Heart left ventricle (tissue), 16 donors: ENCODE data around the gene LTBP4. TPM values are rescaled to one million over a fixed set of nuclear protein-coding genes. Genes with fewer than 3 reads are reported as not detected.

Experiments used
- ATAC-seq, 4 donors: fragments of 200-7000 bp; cut with Tn5 transposase; one replicate each; pipeline ENCODE4 v1.9.1; 2020 to 2022; ENCODE audit warnings: moderate library complexity in 4 of 4, mild to moderate bottlenecking in 3 of 4, moderate number of reproducible peaks in 1 of 4
- DNase-seq, 5 donors: peaks; one replicate each; pipeline ENCODE4 v3.0.0-alpha.2; 2020
- H3K27ac ChIP-seq, 12 donors: fragments of 200-600 bp; sonication (generic) in 4 of 12; one replicate each; pipeline versions ENCODE4 v1.5.0 to v1.8.0; 2016 to 2022; ENCODE audit warnings: mild to moderate bottlenecking in 2 of 12
- H3K27me3 ChIP-seq, 9 donors: fragments of 200-600 bp; sonication (generic) in 2 of 9; one replicate each; pipeline versions ENCODE4 v1.5.1 to v1.8.0; 2016 to 2022; ENCODE audit warnings: mild to moderate bottlenecking in 3 of 9
- H3K36me3 ChIP-seq, 9 donors: fragments of 200-600 bp; sonication (generic) in 2 of 9; one replicate each; pipeline versions ENCODE4 v1.5.0 to v1.8.0; 2018 to 2022; ENCODE audit warnings: mild to moderate bottlenecking in 2 of 9
- H3K4me1 ChIP-seq, 12 donors: fragments of 200-600 bp; sonication (generic) in 4 of 12; one replicate each; pipeline versions ENCODE4 v1.5.0 to v1.8.0; 2016 to 2022; ENCODE audit warnings: mild to moderate bottlenecking in 3 of 12
- H3K4me3 ChIP-seq, 12 donors: fragments of 200-600 bp; sonication (generic) in 4 of 12; one replicate each; pipeline versions ENCODE4 v1.5.0 to v1.8.0; 2017 to 2022; ENCODE audit warnings: mild to moderate bottlenecking in 9 of 12, moderate library complexity in 4 of 12
- H3K9me3 ChIP-seq, 12 donors: fragments of 200-600 bp; sonication (generic) in 4 of 12; one replicate each; pipeline versions ENCODE4 v1.5.0 to v1.8.0; 2016 to 2022; ENCODE audit warnings: mild to moderate bottlenecking in 1 of 12
- CTCF ChIP-seq, 12 donors: fragments of 200-600 bp; sonication (generic) in 4 of 12; IDR thresholded peaks; one replicate each; pipeline versions ENCODE4 v1.5.0 to v1.8.0; 2018 to 2022; ENCODE audit warnings: antibody characterized with exemption in 12 of 12, mild to moderate bottlenecking in 5 of 12
- POLR2A ChIP-seq, 2 donors: fragments of 450-650 bp; IDR thresholded peaks; one replicate each; pipeline ENCODE4 v1.6.1; 2017; ENCODE audit warnings: antibody characterized with exemption in 2 of 2, mild to moderate bottlenecking in 2 of 2, moderate library complexity in 2 of 2
- WGBS, 4 donors: extraction: QIAGEN DNeasy Blood & Tissue Kit in 2 of 4; methylation state at CpG; one replicate each; pipeline versions ENCODE4 v1.1.5 to v1.1.7; 2013 to 2018; 5-methylcytosine and 5-hydroxymethylcytosine counted together
- intact Hi-C, 10 donors: fragments of 100-400 bp; cut with DNase I; formaldehyde crosslinking; loops; one replicate each; pipeline versions ENCODE4 v1.11.1 to v1.14.2; 2022
- polyA plus RNA-seq, 2 donors: library from polyadenylated mRNA; stranded (reverse); fragments of 200-250 nt; gene quantifications; one replicate each; pipeline ENCODE4 v1.2.3, GENCODE V29; 2013
- total RNA-seq, 9 donors: library from RNA; depleted of rRNA in 2 of 9; stranded (reverse); fragments of >200 nt in 2 of 9; fragmentation: NEBNext Ultra II Directional in 3 of 9; extraction: Animal tissue kit (Norgen Biotek cat#: 25700) in 3 of 9; gene quantifications; one replicate each; pipeline versions ENCODE4 v1.1.0 to v1.2.4, GENCODE V29; 2016 to 2023
- donor health status: ischemic (EF 13 %, LVEDD 7.1; RV severe dilation, severe dysfunction).
- donor health status: healthy with polysubstance abuse.
- donor health status: DM: no; HTN: yes; CAD: no.
- donor health status: DM: no; HTN: no; CAD: no.
- donor health status: ischemic (EF 25% LVEDD 6.9; RV normal size, moderate dysfunction).
- donor health status: ischemic (EF 25% LVEDD 5.7; RV mildly dilated, moderate dysfunction).
- donor health status: healthy.
- donor health status: DM: yes; HTN: yes; CAD: no.
- donor health status: ischemic (EF 35%, LVEDD 5.7; RV mildly dilated, moderate dysfunction).
- donor health status: nonischemic (EF 11% LVEDD 7.7; RV severe dilation, severe dysfunction).
- donor health status: DM: yes; HTN: yes; CAD: no.
- donor health status: PGD.
- donor health status: ischemic (EF 29% LVEDD 5.4; RV normal size, mild dysfunction).
- donor health status: nonischemic (EF 23%, LVEDD 6.1; RV moderate dilation, normal function).

LTBP4 gene
- total and polyA plus RNA-seq, 11 donors = 95.0 to 319 (median 172) TPM

GRCh38 chr19:40619333-40620160 is 18.4 kb downstream of the LTBP4 start:
- peaks cover 0 to 16% (median 7%) of the 10 kb centered on the region in 12 donors for H3K4me1 ChIP-seq
- TF ChIP-seq POLR2A (IDR thresholded peaks at IDR 0.05) = no peak
- no peak for TF ChIP-seq CTCF (IDR thresholded peaks at IDR 0.05)
- ATAC-seq (peak; percentile 57 to 86 (median 64)), DNase-seq (peak in 2 of 5 donors; percentile 49 to 59)
- 68 to 77% (median 71%) methylated on average over 10 to 11 of the region's 11 CpGs for WGBS, 4 donors
- peaks cover 0 to 95% (median 54%) of the 10 kb centered on the region in 9 donors for H3K36me3 ChIP-seq
- no peaks in the 10 kb centered on the region for H3K27me3 ChIP-seq
- no peak overlapping the region for H3K4me3 ChIP-seq
- peak overlapping the region; percentile 1 to 86 (median 64) for H3K27ac ChIP-seq
- intact Hi-C loops = no loop called here
- H3K9me3 ChIP-seq = no peaks in the 10 kb centered on the region

- 48 to 69% (median 54%) methylated on average over 8 of the region's 8 CpGs for WGBS, 4 donors
- H3K9me3 ChIP-seq = no peaks in the 10 kb centered on the region
- peaks cover 0 to 100% (median 54%) of the 10 kb centered on the region in 9 donors for H3K36me3 ChIP-seq
- H3K27me3 ChIP-seq = no peaks in the 10 kb centered on the region
- DNase-seq (peak in 1 of 5 donors; percentile 9), ATAC-seq (no peak)
- no peak overlapping the region for H3K4me3 ChIP-seq
- H3K27ac ChIP-seq = peak overlapping the region in 10 of 12 donors; percentile 1 to 86 (median 66)
- TF ChIP-seq POLR2A (IDR thresholded peaks at IDR 0.05) = no peak
- no peak for TF ChIP-seq CTCF (IDR thresholded peaks at IDR 0.05)
- intact Hi-C loops = no loop called here
- H3K4me1 ChIP-seq = peaks cover 0 to 11% (median 4%) of the 10 kb centered on the region in 12 donors
These were observed 19.0 kb downstream of the LTBP4 start for GRCh38 chr19:40620161-40620485.

- ATAC-seq = no peak
- H3K27ac ChIP-seq = no peak overlapping the region
- no peaks in the 10 kb centered on the region for H3K9me3 ChIP-seq
- no peak for DNase-seq
- H3K4me3 ChIP-seq = no peak overlapping the region
- 45 to 99% (median 86%) methylated on average over 2 of the region's 2 CpGs for WGBS, 4 donors
- peaks cover 0 to 11% (median 0%) of the 10 kb centered on the region in 12 donors for H3K4me1 ChIP-seq
- TF ChIP-seq POLR2A (IDR thresholded peaks at IDR 0.05) = no peak
- H3K27me3 ChIP-seq = no peaks in the 10 kb centered on the region
- intact Hi-C loops = no loop called here
- peaks cover 0 to 100% (median 65%) of the 10 kb centered on the region in 9 donors for H3K36me3 ChIP-seq
These were observed 20.1 kb downstream of the LTBP4 start for GRCh38 chr19:40621283-40621682.

- Histone ChIP-seq H3K4me3 (no peak overlapping the region), H3K4me1 (peaks cover 0 to 11% (median 0%) of the 10 kb centered on the region in 12 donors), H3K27me3 (no peaks in the 10 kb centered on the region), H3K36me3 (peaks cover 0 to 100% (median 67%) of the 10 kb centered on the region in 9 donors), H3K9me3 (no peaks in the 10 kb centered on the region), H3K27ac (no peak overlapping the region)
- WGBS, 4 donors = 88 to 94% (median 93%) methylated on average over 19 to 24 of the region's 24 CpGs
- no peak for ATAC-seq
- intact Hi-C loops = no loop called here
- no peak for TF ChIP-seq POLR2A (IDR thresholded peaks at IDR 0.05)
- peak in 1 of 5 donors; percentile 20 for DNase-seq
These were observed 21.0 kb downstream of the LTBP4 start for GRCh38 chr19:40621966-40622772.

GRCh38 chr19:40622773-40623075 is 21.6 kb downstream of the LTBP4 start:
- ATAC-seq (no peak), DNase-seq (peak in 1 of 5 donors; percentile 38)
- Histone ChIP-seq H3K27me3 (no peaks in the 10 kb centered on the region), H3K4me1 (peaks cover 0 to 11% (median 0%) of the 10 kb centered on the region in 12 donors), H3K4me3 (no peak overlapping the region), H3K9me3 (no peaks in the 10 kb centered on the region), H3K27ac (no peak overlapping the region), H3K36me3 (peaks cover 0 to 100% (median 71%) of the 10 kb centered on the region in 9 donors)
- TF ChIP-seq CTCF (IDR thresholded peaks at IDR 0.05) (no peak), POLR2A (IDR thresholded peaks at IDR 0.05) (no peak)
- intact Hi-C loops = no loop called here
- WGBS, 4 donors = 91 to 94% (median 92%) methylated on average over 7 of the region's 7 CpGs
